ENCODE results near the gene GTF2A2.
"Not testable (repeated sequence)": the region's sequence is repeated elsewhere in the genome, so short reads cannot be mapped to it uniquely, and the experiment has no call there.

GTF2A2 gene

GRCh38 chr15:59656897-59657634 lies at the start of gene GTF2A2:
Gene GTF2A2, minus strand, starts transcription at chr15:59657515. Its CDS starts 5,238 bp downstream, at chr15:59652277.
- peak; percentile 98 for DNase-seq

GRCh38 chr15:59703979-59704796 lies 46.9 kb upstream of the GTF2A2 start:
- no peak for DNase-seq

- DNase-seq: no peak
Measured at GRCh38 chr15:59702351-59702750, 45.0 kb upstream of the GTF2A2 start.

GRCh38 chr15:59701880-59702279 lies 44.6 kb upstream of the GTF2A2 start:
- no peak for DNase-seq

GRCh38 chr15:59699810-59700431 lies 42.6 kb upstream of the GTF2A2 start:
- DNase-seq: no peak

- not testable (repeated sequence) for DNase-seq
Measured at GRCh38 chr15:59698065-59698464, 40.8 kb upstream of the GTF2A2 start.

GRCh38 chr15:59696332-59696731 lies 39.0 kb upstream of the GTF2A2 start:
- peak; percentile 86 for DNase-seq

GRCh38 chr15:59694779-59695178 lies 37.5 kb upstream of the GTF2A2 start:
- DNase-seq: no peak

GRCh38 chr15:59691194-59691805 lies 34.0 kb upstream of the GTF2A2 start:
- DNase-seq: peak; percentile 81

- peak; percentile 94 for DNase-seq
Measured at GRCh38 chr15:59689626-59690236, 32.4 kb upstream of the GTF2A2 start.

- peak; percentile 99 for DNase-seq
Measured at GRCh38 chr15:59688782-59689625, 31.7 kb upstream of the GTF2A2 start, which contains the start of gene BNIP2. Gene BNIP2, minus strand, starts transcription at chr15:59689320. Its CDS starts 6,863 bp downstream, at chr15:59682457.

GRCh38 chr15:59688423-59688781 lies 31.1 kb upstream of the GTF2A2 start:
- DNase-seq: peak; percentile 81

GRCh38 chr15:59687836-59688235 lies 30.5 kb upstream of the GTF2A2 start:
- peak; percentile 79 for DNase-seq

- peak; percentile 58 for DNase-seq
Measured at GRCh38 chr15:59686389-59686788, 29.1 kb upstream of the GTF2A2 start.

GRCh38 chr15:59685737-59686297 lies 28.5 kb upstream of the GTF2A2 start:
- DNase-seq: peak; percentile 69

GRCh38 chr15:59680870-59681269 lies 23.6 kb upstream of the GTF2A2 start:
- DNase-seq: no peak

GRCh38 chr15:59680346-59680745 lies 23.0 kb upstream of the GTF2A2 start:
- DNase-seq: no peak

GRCh38 chr15:59678620-59679019 lies 21.3 kb upstream of the GTF2A2 start:
- no peak for DNase-seq

GRCh38 chr15:59678172-59678571 lies 20.9 kb upstream of the GTF2A2 start:
- no peak for DNase-seq

- no peak for DNase-seq
Measured at GRCh38 chr15:59676565-59676964, 19.2 kb upstream of the GTF2A2 start.

- DNase-seq: no peak
Measured at GRCh38 chr15:59674361-59674877, 17.1 kb upstream of the GTF2A2 start.

All from hematopoietic multipotent progenitor cell treated with erythropoietin and hydrocortisone succinate and interleukin-3 and kit ligand, for 6 days (in vitro differentiated cells).